ENCODE results near the gene FHL3.
A peak's percentile ranks its signal among the peaks of the same experiment; 100 is the strongest.

FHL3 gene

DNA sequence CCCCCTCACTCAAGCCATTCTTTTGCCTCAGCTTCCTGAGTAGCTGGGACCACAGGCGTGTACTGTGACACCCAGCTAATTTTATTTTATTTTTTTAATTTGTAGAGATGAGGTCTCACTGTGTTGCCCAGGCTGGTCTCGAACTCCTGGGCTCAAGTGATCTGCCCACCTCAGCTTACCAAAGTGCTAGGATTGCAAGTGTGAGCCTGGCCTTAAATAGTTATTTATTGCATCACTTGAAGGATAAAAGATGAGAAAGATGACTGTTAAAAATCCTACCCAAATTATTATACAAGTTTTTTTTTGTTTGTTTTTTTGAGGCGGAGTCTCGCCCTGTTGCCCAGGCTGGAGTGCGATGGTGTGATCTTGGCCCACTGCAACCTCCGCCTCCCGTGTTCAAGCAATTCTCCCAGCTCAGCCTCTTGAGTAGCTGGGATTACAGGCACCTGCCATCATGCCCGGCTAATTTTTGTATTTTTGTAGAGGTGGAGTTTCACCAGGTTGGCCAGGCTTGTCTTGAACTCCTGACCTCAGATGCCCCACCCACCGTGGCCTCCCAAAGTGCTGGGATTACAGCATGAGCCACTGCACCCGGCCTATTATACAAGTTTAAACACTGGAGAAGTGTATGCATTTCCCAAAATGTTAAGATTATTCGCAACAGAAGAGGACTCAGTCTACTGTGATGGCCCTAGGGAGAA lies 9.6 kb upstream of the FHL3 start:
- TF ChIP-seq, protein P1, sequence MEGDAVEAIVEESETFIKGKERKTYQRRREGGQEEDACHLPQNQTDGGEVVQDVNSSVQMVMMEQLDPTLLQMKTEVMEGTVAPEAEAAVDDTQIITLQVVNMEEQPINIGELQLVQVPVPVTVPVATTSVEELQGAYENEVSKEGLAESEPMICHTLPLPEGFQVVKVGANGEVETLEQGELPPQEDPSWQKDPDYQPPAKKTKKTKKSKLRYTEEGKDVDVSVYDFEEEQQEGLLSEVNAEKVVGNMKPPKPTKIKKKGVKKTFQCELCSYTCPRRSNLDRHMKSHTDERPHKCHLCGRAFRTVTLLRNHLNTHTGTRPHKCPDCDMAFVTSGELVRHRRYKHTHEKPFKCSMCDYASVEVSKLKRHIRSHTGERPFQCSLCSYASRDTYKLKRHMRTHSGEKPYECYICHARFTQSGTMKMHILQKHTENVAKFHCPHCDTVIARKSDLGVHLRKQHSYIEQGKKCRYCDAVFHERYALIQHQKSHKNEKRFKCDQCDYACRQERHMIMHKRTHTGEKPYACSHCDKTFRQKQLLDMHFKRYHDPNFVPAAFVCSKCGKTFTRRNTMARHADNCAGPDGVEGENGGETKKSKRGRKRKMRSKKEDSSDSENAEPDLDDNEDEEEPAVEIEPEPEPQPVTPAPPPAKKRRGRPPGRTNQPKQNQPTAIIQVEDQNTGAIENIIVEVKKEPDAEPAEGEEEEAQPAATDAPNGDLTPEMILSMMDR (conservative IDR thresholded peaks at IDR 0.05) = no peak
- H3K27ac ChIP-seq = no peak overlapping the region

DNA sequence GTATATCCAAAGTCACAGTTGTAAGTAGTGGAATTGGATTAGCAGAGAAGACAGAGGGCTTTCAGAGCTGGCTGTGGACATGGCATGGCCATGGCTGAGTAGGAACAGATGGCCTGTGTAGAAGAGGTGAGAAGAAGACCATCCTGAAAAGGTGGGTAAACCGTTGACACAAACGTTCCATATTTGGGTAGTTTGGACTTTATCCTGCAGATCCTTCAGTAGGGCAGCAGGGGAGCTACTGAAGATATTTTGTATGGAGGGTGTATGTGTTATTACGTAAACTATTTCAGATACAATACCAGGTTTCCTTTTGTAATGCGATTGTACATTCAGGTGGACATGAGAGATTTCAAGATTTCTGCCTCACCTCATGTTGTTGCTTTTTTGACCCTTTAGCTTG lies 8.9 kb upstream of the FHL3 start:
- TF ChIP-seq, protein P1 (conservative IDR thresholded peaks at IDR 0.05) = no peak
- peak overlapping the region; percentile 89; the same call in 1 of the 2 replicates for H3K27ac ChIP-seq

DNA sequence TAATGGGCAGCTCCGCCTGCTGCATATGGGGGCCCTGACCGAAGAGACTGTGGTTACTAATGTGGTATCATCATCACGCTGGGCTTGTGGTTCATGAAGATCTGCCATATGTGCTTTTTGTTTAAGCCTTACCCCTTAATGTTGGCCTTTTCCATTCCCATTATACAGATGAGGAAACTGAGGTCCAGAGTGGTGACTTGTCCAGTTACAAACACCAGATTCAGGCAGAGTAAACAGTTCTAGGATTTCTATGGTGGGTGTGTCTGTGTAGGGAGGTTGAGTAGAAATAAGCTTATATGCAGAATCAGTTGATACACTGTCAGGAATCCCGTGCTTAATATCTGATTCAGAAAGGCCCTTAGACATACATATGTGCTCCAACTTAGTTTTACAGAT lies 7.9 kb upstream of the FHL3 start:
- H3K27ac ChIP-seq = peak overlapping the region; percentile 89
- TF ChIP-seq, protein P1 (conservative IDR thresholded peaks at IDR 0.05) = no peak

DNA sequence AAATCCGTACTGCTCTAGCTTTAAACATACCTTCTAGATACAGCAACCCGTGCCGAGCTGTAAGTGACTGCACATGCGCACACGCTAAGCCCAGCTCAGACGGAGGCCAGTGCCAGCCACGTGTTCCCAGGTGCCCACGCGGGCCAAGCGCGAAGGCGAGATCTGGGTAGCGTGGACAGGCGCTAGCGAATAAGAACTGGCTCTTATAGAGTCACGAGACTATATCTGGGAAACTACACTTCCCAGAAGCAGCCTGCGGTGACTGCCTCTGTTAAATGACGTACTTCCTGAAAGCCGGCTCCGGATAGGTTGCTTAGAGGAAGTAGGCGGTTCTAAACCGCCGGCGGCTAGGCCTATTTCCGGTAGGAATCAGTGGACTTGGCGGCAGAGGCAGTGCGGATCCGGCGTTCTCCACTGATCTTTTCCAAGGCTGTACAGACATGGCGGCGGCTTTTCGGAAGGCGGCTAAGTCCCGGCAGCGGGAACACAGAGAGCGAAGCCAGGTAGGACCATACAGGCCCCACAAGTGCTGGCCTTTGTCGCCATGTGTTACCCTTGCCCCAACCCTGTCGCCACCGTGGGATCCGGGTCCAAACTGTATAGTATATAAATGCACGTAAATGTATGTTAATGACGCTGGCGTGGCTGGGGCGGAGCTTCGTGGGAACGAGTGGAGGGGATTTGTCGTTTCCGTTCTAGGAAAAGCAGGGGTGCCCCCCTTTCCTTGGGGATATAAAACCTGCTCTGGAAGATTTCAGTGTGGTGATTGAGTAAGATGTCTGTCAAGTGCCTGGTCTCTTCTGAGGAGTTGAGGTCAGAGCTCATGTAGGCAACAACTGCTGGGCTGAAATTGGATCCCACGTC lies 7.3 kb upstream of the FHL3 start, which contains the start of gene UTP11:
TSS of gene UTP11 (plus strand) at position 372 of the 864 bp plus-strand sequence. CDS start at position 441, 69 bp downstream.
- H3K27ac ChIP-seq = peak within 1 kb of the TSS; percentile 89
- TF ChIP-seq, protein P1 (conservative IDR thresholded peaks at IDR 0.05) = no peak

DNA sequence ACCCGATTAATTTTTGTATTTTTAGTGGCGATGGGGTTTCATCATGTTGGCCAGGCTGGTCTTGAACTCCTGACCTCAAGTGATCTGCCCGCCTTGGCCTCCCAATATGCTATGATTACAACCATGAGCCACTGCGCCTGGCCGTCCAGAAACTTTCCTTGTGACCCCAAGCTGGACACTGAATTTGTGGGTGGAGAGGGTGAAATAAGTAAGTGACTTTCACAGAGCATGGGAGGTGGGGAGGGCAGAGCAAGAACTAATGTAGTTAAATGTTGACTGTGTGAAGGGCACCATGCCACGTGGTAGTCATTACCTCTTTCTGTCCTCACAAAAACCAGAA lies 4.5 kb upstream of the FHL3 start:
- TF ChIP-seq, protein P1 (conservative IDR thresholded peaks at IDR 0.05) = no peak
- H3K27ac ChIP-seq = no peak overlapping the region

DNA sequence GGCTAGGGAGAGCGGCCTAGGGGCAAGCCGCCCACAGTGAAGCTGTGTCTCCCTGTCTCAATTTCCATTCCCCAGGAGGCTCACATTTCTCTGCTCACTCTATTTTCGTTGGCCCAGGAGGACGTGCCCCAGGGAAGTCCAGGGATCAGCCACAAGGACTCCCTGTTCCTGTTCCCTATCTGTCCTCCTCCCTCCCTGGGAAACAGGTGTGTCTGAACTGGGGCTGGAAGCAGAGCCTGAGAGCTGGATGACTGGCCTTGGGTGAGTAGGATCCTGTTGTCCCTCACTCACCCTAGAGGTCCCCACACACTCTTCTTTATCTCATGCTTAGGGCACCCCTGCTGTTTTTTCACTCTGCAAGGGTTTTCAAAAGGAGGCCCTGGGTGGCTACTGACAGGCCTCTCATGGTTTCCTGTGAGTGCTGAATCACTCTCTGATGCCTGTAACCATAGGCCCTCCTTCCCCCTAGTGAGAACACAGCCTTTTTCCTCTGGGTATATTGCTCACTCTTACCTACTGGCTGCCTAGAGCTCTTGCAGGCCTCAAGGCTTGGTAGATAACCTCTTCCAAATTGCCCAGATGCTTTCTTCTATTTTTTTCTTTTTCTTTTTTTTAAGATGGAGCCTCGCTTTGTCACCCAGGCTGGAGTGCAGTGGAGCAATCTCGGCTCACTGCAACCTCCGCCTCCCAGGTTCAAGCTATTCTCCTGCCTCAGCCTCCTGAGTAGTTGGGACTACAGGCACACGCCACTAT lies 4.0 kb upstream of the FHL3 start:
- H3K27ac ChIP-seq = no peak overlapping the region
- TF ChIP-seq, protein P1 (conservative IDR thresholded peaks at IDR 0.05) = no peak
